ENCODE measurements around the gene NANOS3. TPM values are rescaled to one million over a fixed set of nuclear protein-coding genes. Genes with fewer than 3 reads are reported as not detected.

The NANOS3 gene
- total and polyA plus RNA-seq, 9 donors = 0.30 to 2.4 (median 1.1) TPM; not detected in 4

DNA sequence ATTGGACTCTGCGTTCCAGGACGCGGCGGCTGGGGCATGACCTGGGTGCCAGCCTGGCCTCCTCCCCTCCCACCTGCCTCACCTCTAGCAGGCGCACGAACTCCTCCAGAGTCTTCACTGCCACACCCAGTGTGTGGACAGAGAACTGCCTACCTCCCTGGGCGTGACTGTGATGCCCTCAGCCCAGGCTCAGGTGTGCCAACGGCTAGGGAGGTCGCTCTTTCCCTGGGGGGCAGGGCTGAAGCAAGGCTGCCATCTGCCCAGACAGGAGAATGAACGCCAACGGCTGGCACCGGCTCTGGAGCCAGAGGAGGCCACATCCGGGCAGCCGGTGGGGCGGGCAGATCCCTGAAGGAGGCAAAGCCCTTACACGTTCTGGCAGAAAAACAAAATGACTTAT is 11.3 kb downstream of the NANOS3 start:
- Histone ChIP-seq H3K4me3 (no peak overlapping the region), H3K27ac (no peak overlapping the region), H3K36me3 (no peaks in the 10 kb centered on the region), H3K27me3 (no peaks in the 10 kb centered on the region), H3K9me3 (no peaks in the 10 kb centered on the region), H3K4me1 (ENCODE audit: insufficient read depth) (peaks cover 4% of the 10 kb centered on the region)
- intact Hi-C loops (cut with DNase I) = no loop called here
- WGBS, 3 donors = 87 to 91% (median 89%) methylated on average over 16 of the region's 16 CpGs
- TF ChIP-seq CTCF (IDR thresholded peaks at IDR 0.05) (no peak), EP300 (IDR thresholded peaks at IDR 0.05) (no peak), POLR2A (IDR thresholded peaks at IDR 0.05) (no peak)
- DNase-seq = no peak

DNA sequence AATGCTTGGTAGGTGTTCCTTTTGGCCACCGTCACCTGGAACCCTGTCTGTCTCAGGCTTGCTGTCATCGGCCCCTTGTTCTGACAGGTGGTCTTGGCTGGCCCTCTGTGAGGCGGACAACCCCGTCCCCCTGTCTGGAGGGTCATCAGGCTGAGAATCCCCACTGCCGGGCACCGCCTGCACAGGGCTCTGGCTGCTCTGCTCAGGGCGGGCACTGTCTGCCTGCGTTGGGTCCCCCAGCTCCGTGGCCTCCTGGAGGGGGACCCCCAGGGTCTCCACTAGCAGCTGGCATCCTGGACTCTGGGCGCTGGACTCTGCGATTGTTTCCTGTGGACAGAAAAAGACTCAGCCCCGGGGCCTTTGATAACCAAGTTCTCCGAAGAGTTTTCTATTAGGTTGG is 13.2 kb downstream of the NANOS3 start:
- intact Hi-C loops (cut with DNase I) = no loop called here
- H3K27me3 ChIP-seq = no peaks in the 10 kb centered on the region
- WGBS, 3 donors = 86 to 90% (median 87%) methylated on average over 13 of the region's 13 CpGs
- peaks cover 1% of the 10 kb centered on the region for H3K4me1 ChIP-seq (ENCODE audit: insufficient read depth)
- no peak for TF ChIP-seq POLR2A (IDR thresholded peaks at IDR 0.05)
- no peak for TF ChIP-seq CTCF (IDR thresholded peaks at IDR 0.05)
- no peak for TF ChIP-seq EP300 (IDR thresholded peaks at IDR 0.05)
- no peak for DNase-seq
- no peaks in the 10 kb centered on the region for H3K36me3 ChIP-seq
- H3K4me3 ChIP-seq = no peak overlapping the region
- H3K9me3 ChIP-seq = no peaks in the 10 kb centered on the region
- H3K27ac ChIP-seq = no peak overlapping the region

DNA sequence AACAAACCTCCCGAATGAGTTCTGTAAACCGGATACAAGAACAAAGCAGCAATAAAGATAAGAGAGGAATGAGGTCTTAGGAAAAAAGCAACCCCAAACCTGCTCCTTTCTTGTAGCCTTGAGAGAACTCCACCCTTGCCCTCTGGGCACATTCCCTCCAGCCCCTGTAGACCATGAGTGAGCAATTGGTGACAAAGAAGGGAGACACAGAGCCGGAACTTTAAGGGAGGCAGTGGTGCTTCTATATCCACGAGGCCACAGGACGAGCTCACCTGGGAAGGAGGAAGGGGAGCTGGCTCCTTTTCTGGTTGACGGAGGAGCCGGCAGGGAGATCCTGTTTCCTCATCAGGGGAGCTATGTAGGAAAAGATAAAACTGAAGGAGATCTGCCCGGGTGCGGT is 15.9 kb downstream of the NANOS3 start:
- WGBS, 3 donors = 65 to 73% (median 70%) methylated on average over 9 of the region's 9 CpGs
- TF ChIP-seq EP300 (IDR thresholded peaks at IDR 0.05) (no peak), CTCF (IDR thresholded peaks at IDR 0.05) (no peak), POLR2A (IDR thresholded peaks at IDR 0.05) (no peak)
- H3K27ac ChIP-seq = no peak overlapping the region
- no peaks in the 10 kb centered on the region for H3K27me3 ChIP-seq
- DNase-seq = no peak
- no peak overlapping the region for H3K4me3 ChIP-seq
- no peaks in the 10 kb centered on the region for H3K36me3 ChIP-seq
- no peaks in the 10 kb centered on the region for H3K4me1 ChIP-seq (ENCODE audit: insufficient read depth)
- intact Hi-C loops (cut with DNase I) = no loop called here
- H3K9me3 ChIP-seq = no peaks in the 10 kb centered on the region

DNA sequence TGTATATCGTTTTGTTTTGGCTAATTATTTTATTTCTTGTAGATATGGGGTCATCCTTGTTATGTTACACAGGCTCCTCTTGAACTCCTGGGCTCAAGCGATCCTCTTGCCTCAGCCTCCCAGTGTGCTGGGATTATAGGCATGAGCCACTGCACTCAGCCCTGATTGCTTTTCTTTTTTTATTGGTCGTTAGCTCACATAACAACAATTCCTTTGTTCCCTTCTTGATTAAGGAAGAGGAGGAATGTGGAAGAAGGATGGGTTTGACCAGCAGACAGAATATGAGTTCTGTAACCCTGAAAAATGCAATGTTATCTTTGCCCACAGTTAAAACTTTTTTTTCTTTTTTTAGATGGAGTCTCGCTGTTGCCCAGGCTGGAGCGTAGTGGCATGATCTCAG is 17.6 kb downstream of the NANOS3 start:
- TF ChIP-seq CTCF (IDR thresholded peaks at IDR 0.05) (no peak), POLR2A (IDR thresholded peaks at IDR 0.05) (no peak), EP300 (IDR thresholded peaks at IDR 0.05) (no peak)
- intact Hi-C loops (cut with DNase I) = no loop called here
- Histone ChIP-seq H3K9me3 (no peaks in the 10 kb centered on the region), H3K36me3 (no peaks in the 10 kb centered on the region), H3K27ac (no peak overlapping the region), H3K4me1 (ENCODE audit: insufficient read depth) (no peaks in the 10 kb centered on the region), H3K27me3 (no peaks in the 10 kb centered on the region), H3K4me3 (no peak overlapping the region)
- DNase-seq = no peak
- WGBS, 3 donors = 53 to 78% (median 71%) methylated on average over 5 of the region's 5 CpGs

GRCh38 chr19:13896227-13896626 is 19.3 kb downstream of the NANOS3 start:
- TF ChIP-seq POLR2A (IDR thresholded peaks at IDR 0.05) (no peak), EP300 (IDR thresholded peaks at IDR 0.05) (no peak), CTCF (IDR thresholded peaks at IDR 0.05) (no peak)
- H3K27me3 ChIP-seq = no peaks in the 10 kb centered on the region
- 96 to 99% (median 97%) methylated on average over 2 of the region's 2 CpGs for WGBS, 3 donors
- H3K4me3 ChIP-seq = no peak overlapping the region
- no peaks in the 10 kb centered on the region for H3K9me3 ChIP-seq
- no peaks in the 10 kb centered on the region for H3K36me3 ChIP-seq
- H3K27ac ChIP-seq = no peak overlapping the region
- no peaks in the 10 kb centered on the region for H3K4me1 ChIP-seq (ENCODE audit: insufficient read depth)
- no peak for DNase-seq
- intact Hi-C loops (cut with DNase I) = no loop called here

Data from ovary (tissue), 9 donors.